Bronchial epithelial cell (primary cell): ENCODE measurements around the gene SUN3. TPM values are rescaled to one million over a fixed set of nuclear protein-coding genes. Genes with fewer than 3 reads are reported as not detected.

Source experiments
- DNase-seq: peaks from one replicate; pipeline ENCODE4 v3.0.0-alpha.2; 2010; ENCODE audit warnings: low read depth
- FAIRE-seq: peaks from 2 replicates; lab custom pipeline; 2011; peaks lifted over from hg19 to GRCh38; lab: Jason Lieb, UNC
- H3K27me3 ChIP-seq: 2 replicates; pipeline ENCODE4 v1.5.1; 2011; ENCODE audit warnings: low read length; ENCODE audit not compliant: control insufficient read depth, insufficient read depth
- H3K36me3 ChIP-seq: 2 replicates; pipeline ENCODE4 v1.5.1; 2011; ENCODE audit warnings: low read length; ENCODE audit not compliant: control insufficient read depth, insufficient read depth
- H3K4me3 ChIP-seq: 2 replicates; pipeline ENCODE4 v1.5.1; 2011; ENCODE audit warnings: mild to moderate bottlenecking, low read depth, low read length, control low read depth
- total RNA-seq: library from RNA; depleted of rRNA; stranded (reverse); fragments of >200 nt; gene quantifications from 2 replicates; pipeline ENCODE4 v1.2.1, GENCODE V29; 2014
- TF ChIP-seq, protein P1 (sequence below): IDR thresholded peaks from 2 replicates; pipeline ENCODE4 v1.5.1; 2011; ENCODE audit warnings: mild to moderate bottlenecking, moderate library complexity, low read length, control low read depth, inconsistent platforms; ENCODE audit not compliant: insufficient read depth, severe bottlenecking

The SUN3 gene
- total RNA-seq, 1 donor from 2014 or later = 0.79 TPM

DNA sequence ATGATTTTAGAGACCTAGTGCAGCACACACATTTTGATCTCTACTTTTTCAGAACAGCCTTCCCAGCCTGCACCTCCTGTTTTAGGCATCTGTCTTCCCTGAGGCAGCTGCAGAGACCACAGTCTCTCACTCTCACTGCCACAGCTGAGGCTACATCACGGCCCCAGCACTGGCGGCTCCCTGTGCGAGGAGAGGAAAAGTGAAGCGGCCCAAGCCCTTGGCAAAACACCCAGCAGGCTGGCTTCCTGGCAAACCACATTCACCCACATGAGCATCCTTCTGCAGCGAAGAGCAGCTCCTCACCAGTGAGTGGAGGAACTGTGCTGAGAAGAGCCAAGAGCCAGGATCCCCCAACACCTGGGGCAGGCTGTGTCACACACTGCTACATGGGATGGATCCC, 63.5 kb downstream of the SUN3 start:
- H3K4me3 ChIP-seq = no peak overlapping the region
- H3K36me3 ChIP-seq = peaks cover 33% of the 10 kb centered on the region
- TF ChIP-seq, protein P1, sequence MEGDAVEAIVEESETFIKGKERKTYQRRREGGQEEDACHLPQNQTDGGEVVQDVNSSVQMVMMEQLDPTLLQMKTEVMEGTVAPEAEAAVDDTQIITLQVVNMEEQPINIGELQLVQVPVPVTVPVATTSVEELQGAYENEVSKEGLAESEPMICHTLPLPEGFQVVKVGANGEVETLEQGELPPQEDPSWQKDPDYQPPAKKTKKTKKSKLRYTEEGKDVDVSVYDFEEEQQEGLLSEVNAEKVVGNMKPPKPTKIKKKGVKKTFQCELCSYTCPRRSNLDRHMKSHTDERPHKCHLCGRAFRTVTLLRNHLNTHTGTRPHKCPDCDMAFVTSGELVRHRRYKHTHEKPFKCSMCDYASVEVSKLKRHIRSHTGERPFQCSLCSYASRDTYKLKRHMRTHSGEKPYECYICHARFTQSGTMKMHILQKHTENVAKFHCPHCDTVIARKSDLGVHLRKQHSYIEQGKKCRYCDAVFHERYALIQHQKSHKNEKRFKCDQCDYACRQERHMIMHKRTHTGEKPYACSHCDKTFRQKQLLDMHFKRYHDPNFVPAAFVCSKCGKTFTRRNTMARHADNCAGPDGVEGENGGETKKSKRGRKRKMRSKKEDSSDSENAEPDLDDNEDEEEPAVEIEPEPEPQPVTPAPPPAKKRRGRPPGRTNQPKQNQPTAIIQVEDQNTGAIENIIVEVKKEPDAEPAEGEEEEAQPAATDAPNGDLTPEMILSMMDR = no peak
- DNase-seq (no peak), FAIRE-seq (no peak)
- no peaks in the 10 kb centered on the region for H3K27me3 ChIP-seq

DNA sequence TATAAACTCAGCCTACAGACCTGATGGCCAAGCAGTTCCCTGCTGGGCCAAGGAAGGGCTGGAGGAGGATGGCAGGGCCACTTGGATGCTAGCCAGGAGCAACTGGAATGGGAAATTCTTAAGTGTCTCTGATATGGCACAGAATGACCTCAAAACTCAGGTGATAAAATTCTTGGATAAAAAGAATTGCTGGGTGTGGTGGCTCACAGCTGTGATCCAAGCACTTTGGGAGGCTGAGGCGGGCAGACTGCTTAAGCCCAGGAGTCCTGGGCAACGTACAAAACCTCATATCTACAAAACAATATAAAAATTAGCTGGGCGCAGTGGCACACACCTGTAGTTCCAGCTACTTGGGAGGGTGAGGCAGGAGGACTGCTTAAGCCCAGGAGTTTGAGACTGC, 66.6 kb downstream of the SUN3 start:
- no peak for FAIRE-seq
- peaks cover 28% of the 10 kb centered on the region for H3K36me3 ChIP-seq
- TF ChIP-seq, protein P1 = no peak

DNA sequence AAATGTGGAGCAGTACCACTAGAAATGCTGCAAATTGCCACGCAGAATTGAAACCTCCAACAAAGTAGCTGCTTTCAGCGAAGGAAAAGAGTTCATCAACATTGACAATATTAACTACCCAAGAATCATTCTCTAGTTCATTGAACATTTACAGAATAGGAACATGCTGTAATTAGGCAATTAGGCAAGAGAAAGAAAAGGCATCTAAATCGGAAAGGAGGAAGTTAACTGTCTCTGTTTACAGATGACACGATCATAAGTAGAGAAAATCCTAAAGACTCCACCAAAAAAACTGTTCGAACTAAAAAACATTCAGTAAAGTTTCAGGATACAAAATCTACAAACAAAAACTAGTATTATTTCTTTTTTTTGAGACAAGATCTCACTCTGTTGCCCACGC, 71.8 kb downstream of the SUN3 start:
- Histone ChIP-seq H3K27me3 (no peaks in the 10 kb centered on the region), H3K4me3 (no peak overlapping the region), H3K36me3 (peaks cover 6% of the 10 kb centered on the region)
- no peak for DNase-seq
- TF ChIP-seq, protein P1 = no peak
- FAIRE-seq = no peak

More for the DNA sequence above, 66.6 kb downstream of the SUN3 start:
- Histone ChIP-seq H3K4me3 (no peak overlapping the region), H3K27me3 (no peaks in the 10 kb centered on the region)
- no peak for DNase-seq

DNA sequence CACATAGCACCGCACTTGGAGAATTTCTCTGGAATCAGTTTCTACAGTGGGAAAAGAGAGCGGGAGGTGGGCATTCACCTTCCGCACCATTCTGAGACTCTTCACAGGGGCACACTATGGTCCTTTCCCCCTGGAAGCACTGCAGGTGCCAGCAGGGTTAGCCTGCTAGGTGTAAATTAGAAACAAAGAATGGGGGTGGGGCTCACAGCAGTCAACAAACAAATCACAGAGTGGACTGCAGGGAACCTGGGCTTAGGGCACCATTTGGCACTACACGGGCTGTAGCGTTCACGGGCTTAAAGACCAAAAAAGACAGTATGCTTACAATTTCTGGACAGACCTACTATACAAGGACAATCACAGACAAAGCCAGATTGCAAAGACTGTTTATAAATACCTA, 72.7 kb downstream of the SUN3 start:
- no peaks in the 10 kb centered on the region for H3K27me3 ChIP-seq
- FAIRE-seq (no peak), DNase-seq (no peak)

DNA sequence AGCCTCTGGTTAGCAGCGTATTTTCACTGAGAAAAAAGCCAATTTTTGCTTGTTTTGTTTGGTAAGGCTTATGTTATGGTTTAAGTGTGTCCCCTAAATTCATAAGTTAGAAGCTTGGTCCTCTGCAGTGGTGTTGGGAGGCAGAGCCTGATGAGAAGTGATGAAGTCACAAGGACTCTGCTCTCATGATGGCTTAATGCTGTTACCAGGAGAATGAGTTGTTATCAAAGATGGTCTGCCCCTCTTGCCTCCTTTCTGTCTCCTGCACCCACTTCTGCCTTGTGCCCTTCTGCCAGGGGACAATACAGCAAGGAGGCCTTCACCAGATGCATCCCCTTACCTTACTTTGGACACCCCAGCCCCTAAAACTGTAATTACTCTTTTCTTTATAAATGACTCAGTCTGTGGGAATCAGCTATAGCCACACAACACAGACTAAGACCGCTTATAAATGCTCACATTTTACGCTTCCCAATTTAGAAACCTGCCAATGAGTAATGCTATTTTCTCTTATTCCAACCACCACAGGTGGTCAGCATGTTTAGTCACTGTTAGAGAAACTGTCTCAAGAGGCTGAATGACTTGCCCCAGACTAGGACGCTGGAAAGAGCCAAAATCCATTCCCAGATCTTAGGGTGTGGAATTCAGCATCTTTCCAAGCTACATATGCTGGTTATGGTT, 74.5 kb downstream of the SUN3 start:
- Histone ChIP-seq H3K4me3 (no peak overlapping the region), H3K36me3 (peaks cover 4% of the 10 kb centered on the region), H3K27me3 (no peaks in the 10 kb centered on the region)
- TF ChIP-seq, protein P1 = no peak
- DNase-seq (no peak), FAIRE-seq (no peak)

More for the DNA sequence above, 72.7 kb downstream of the SUN3 start:
- TF ChIP-seq, protein P1 = no peak
- H3K4me3 ChIP-seq = no peak overlapping the region
- peaks cover 4% of the 10 kb centered on the region for H3K36me3 ChIP-seq

DNA sequence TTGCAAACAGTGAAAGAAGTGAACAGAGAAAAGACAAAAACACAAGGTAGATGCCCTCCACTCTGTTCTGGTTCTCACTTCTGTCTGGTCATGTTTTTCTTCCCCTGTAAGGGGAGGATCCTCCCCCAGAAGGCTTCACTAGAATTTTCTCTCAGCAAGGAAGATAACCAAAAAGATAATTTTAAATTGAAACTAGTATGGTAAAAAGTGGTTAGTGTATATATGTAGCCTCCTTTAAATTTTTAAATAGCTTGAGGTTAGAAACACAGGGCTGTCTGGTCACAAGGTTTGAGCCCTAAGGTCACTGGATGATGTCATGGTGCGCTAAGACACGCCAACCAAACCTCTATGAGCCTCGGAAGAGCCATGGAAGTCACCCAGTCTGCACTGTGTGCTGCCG, 75.1 kb downstream of the SUN3 start:
- H3K4me3 ChIP-seq = no peak overlapping the region
- FAIRE-seq (no peak), DNase-seq (no peak)
- peaks cover 4% of the 10 kb centered on the region for H3K36me3 ChIP-seq
- no peaks in the 10 kb centered on the region for H3K27me3 ChIP-seq
- TF ChIP-seq, protein P1 = no peak
